Measurements from ENCODE around the gene CXCR2.
A peak's percentile ranks its signal among the peaks of the same experiment; 100 is the strongest.

The CXCR2 gene

DNA sequence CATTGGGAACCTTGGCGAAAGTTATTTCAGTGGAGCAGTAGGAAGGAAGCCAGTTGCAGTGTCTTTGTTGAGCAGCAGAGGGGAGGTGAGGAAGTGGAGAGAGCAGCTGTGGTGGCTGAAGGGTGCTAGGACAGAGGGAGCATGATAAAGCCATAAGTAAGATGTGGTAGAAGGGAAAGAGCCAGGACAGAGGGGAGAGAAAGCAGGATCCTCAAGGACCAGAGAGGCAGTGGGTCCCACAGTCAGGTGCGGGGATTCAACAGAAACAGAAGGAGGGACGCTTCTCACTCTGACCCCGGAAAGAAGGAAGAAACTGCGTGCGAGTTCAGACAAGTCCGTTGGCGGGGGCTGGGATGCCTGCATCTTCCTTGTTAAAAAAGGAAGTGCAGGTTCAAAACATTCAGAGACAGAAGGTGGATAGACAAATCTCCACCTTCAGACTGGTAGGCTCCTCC, at the start of gene CXCR2:
Gene CXCR2, plus strand, starts transcription at position 403 of the 455 bp plus-strand sequence. CDS start 8,774 bp downstream, outside the sequence.
- Histone ChIP-seq H3K36me3 (ENCODE audit: control insufficient read depth, insufficient read depth, low read length, severe bottlenecking) (no peaks in the 10 kb centered on the region), H3K27me3 (replicated peaks; ENCODE audit: control insufficient read depth, insufficient read depth, low read length) (peaks cover 49% of the 10 kb centered on the region), H3K4me3 (ENCODE audit: low read length) (no peak within 1 kb of the TSS), H3K4me1 (ENCODE audit: control insufficient read depth, insufficient read depth, low read length) (peaks cover 20% of the 10 kb centered on the region), H3K9me3 (ENCODE audit: control insufficient read depth, low read length) (peaks cover 21% of the 10 kb centered on the region), H3K9ac (ENCODE audit: low read length) (no peak within 1 kb of the TSS)
- DNase-seq (ENCODE audit: low read depth), result no peak

DNA sequence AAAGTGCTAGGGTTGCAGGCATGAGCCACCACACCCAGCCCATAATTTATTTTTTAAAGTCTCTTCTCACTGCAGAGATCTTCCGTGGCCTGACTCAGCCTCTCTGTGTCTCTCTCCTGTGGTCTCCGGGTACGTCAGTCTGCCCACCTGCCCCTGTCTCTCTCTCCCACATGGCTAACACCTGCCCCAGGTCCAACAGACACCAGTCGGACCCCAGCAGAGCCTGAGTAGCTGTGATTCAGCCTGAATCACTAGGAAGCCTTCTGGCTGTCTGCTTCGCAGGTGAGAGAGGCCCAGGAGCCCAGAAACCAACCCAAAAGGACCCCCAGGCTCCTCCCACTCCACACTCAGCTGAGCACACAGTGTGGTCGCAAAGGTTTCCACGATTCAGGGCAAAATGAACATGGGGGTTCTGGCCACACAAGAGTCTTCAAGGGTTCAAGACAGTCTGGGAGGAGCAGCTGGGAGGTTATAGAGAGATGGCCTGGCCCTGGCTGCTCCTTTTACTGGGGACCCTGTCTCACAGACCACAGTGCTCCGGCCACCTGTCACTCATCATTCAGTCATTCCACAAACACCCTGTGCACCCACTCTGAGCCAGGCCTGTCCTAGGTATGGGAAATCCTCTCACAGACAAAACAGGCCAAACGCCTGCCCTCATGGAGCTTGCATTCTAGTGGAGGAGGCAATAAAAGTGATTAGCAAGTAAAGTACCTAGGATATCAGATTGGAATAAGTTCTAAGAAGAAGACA, 48.2 kb upstream of the CXCR2 start:
- H3K27me3 ChIP-seq (replicated peaks; ENCODE audit: control insufficient read depth, insufficient read depth, low read length), result peaks cover 58% of the 10 kb centered on the region
- no peaks in the 10 kb centered on the region for H3K36me3 ChIP-seq (ENCODE audit: control insufficient read depth, insufficient read depth, low read length, severe bottlenecking)
- no peaks in the 10 kb centered on the region for H3K9me3 ChIP-seq (ENCODE audit: control insufficient read depth, low read length)

DNA sequence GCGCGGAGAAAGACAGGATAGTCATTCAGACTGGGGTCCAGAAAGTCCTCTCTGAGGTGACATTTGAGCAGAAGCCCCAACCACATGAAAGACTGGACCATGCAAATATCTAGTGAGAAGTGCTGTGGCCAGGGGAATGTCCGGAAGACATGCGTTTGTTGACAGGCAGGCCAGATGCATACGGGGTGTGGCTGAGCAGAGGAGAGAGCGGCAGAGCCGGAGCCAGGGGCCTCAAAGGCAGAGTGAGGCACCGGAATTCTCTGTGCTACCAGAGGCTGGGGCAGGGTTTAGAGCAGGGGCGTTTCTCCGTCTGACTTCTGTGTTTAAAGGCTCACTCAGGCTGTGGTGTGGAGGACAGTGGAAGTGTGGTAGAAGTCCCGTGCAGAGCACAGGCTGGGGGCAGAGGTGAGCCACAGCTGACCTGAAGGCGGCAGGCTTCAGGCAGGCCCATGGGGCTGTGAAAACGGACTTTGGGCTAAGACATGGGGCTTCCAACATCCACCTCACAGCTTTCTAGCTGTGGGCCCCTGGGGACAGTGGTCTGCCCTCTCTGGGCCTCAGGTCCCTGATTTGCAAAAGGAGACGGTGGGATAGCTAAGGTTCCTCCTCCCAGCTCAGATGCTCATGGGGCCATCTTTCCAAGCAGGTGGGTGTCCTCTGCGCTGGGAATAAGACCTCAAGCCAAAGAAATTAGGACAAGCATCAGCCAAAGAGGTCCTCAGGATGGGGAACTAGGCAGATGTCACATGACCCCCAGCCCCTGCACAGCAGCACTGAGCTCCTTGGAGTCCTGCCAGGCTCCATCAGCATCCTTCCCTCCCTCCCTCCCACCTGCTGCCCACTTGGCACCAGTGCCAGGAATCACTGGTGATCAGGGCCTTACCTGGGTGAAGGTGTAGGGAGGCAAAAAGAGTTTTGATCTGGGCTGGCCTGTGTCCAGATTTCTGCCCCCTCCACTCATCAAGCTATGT, 45.6 kb upstream of the CXCR2 start:
- peaks cover 48% of the 10 kb centered on the region for H3K27me3 ChIP-seq (replicated peaks; ENCODE audit: control insufficient read depth, insufficient read depth, low read length)
- H3K4me1 ChIP-seq (ENCODE audit: control insufficient read depth, insufficient read depth, low read length), result peaks cover 8% of the 10 kb centered on the region
- DNase-seq (ENCODE audit: low read depth), result no peak
- H3K4me3 ChIP-seq (ENCODE audit: low read length), result no peak overlapping the region
- peaks cover 1% of the 10 kb centered on the region for H3K9me3 ChIP-seq (ENCODE audit: control insufficient read depth, low read length)
- no peak overlapping the region for H3K9ac ChIP-seq (ENCODE audit: low read length)
- no peaks in the 10 kb centered on the region for H3K36me3 ChIP-seq (ENCODE audit: control insufficient read depth, insufficient read depth, low read length, severe bottlenecking)

More for the DNA sequence above, 48.2 kb upstream of the CXCR2 start:
- Histone ChIP-seq H3K4me1 (ENCODE audit: control insufficient read depth, insufficient read depth, low read length) (peaks cover 8% of the 10 kb centered on the region), H3K9ac (ENCODE audit: low read length) (no peak overlapping the region), H3K4me3 (ENCODE audit: low read length) (no peak overlapping the region)
- DNase-seq (ENCODE audit: low read depth), result no peak

DNA sequence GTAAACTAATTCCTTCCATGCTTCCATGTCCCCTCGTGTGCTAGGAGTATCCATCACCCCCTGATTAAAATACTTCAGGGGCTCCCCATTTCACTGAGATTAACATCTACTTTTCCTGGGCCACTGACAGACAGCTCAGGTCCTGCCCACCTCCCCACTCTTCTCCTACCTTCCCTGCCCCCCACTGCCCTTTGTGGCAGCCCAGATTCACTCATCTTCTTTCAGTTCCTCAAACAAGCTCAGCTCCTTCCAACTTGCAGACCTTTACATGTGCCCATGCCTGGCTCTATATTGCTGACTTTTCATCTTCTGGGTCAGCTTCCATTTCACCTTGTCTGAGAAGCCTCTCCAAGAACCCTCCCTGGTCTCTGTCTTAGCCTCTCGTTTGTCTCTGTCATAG, 44.8 kb upstream of the CXCR2 start:
- no peak for DNase-seq (ENCODE audit: low read depth)
- H3K4me1 ChIP-seq (ENCODE audit: control insufficient read depth, insufficient read depth, low read length), result peaks cover 8% of the 10 kb centered on the region
- no peaks in the 10 kb centered on the region for H3K36me3 ChIP-seq (ENCODE audit: control insufficient read depth, insufficient read depth, low read length, severe bottlenecking)
- no peak overlapping the region for H3K9ac ChIP-seq (ENCODE audit: low read length)
- peaks cover 10% of the 10 kb centered on the region for H3K9me3 ChIP-seq (ENCODE audit: control insufficient read depth, low read length)
- no peak overlapping the region for H3K4me3 ChIP-seq (ENCODE audit: low read length)
- H3K27me3 ChIP-seq (replicated peaks; ENCODE audit: control insufficient read depth, insufficient read depth, low read length), result peaks cover 48% of the 10 kb centered on the region

DNA sequence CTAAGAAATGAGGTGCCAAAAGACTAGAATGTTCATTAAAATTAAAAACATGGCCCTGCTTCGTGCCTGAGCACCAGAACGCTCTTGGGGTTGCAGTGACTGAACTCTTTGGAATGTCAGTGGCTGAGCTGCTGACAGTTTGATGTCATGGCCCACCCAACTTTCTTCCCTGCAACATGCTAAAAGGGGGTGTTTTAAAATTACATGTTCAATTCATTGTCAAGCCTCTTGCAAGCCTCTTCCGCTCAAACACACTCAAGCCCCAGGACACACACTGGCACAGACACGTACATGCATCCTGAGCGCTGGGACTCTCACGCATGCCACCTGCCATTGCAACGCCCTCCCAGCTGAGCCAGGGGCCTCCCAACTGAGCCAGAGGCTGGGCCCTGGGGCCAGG, 44.1 kb upstream of the CXCR2 start:
- H3K27me3 ChIP-seq (replicated peaks; ENCODE audit: control insufficient read depth, insufficient read depth, low read length), result peaks cover 43% of the 10 kb centered on the region
- no peak overlapping the region for H3K4me3 ChIP-seq (ENCODE audit: low read length)
- H3K4me1 ChIP-seq (ENCODE audit: control insufficient read depth, insufficient read depth, low read length), result peaks cover 8% of the 10 kb centered on the region
- DNase-seq (ENCODE audit: low read depth), result peak; percentile 53
- H3K9me3 ChIP-seq (ENCODE audit: control insufficient read depth, low read length), result peaks cover 16% of the 10 kb centered on the region
- no peaks in the 10 kb centered on the region for H3K36me3 ChIP-seq (ENCODE audit: control insufficient read depth, insufficient read depth, low read length, severe bottlenecking)
- H3K9ac ChIP-seq (ENCODE audit: low read length), result no peak overlapping the region

DNA sequence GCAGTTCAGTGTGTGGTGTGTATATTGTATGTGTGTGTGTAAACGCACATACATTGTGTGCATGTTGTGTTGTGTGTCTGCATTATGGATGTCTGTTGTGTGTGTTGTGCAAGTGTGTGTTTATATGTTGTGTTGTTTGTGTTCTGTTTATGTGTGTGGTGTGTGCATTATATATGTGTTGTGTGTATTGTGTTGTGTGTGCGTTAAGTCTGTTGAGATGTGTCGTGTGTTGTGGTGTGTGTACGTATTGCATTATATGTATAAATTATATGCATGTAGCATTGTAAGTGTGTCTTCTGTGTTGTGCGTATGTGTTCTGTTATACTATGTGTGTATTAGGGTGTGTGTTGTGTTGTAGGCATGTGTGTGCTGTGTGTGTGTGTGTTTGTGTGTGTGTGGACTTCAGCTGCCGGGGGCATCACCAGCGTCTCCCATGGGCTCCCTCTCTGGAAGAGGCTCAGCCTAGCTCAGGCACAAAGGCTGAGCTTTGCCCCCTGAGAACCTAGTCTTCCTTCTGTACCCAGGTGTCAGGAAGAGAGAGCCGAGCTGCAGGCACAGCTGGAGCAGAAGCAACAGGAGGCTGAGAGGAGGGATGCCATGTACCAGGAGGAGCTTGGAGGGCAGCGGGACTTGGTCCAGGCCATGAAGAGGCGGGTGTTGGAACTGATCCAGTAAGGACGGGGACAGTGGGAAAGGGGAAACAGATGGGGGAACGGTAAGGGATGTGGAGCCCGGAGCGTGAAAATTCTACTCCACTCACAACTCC, 43.1 kb upstream of the CXCR2 start:
- DNase-seq (ENCODE audit: low read depth), result no peak
- Histone ChIP-seq H3K27me3 (replicated peaks; ENCODE audit: control insufficient read depth, insufficient read depth, low read length) (peaks cover 34% of the 10 kb centered on the region), H3K4me1 (ENCODE audit: control insufficient read depth, insufficient read depth, low read length) (peaks cover 8% of the 10 kb centered on the region), H3K4me3 (ENCODE audit: low read length) (no peak overlapping the region), H3K36me3 (ENCODE audit: control insufficient read depth, insufficient read depth, low read length, severe bottlenecking) (no peaks in the 10 kb centered on the region), H3K9ac (ENCODE audit: low read length) (no peak overlapping the region), H3K9me3 (ENCODE audit: control insufficient read depth, low read length) (peaks cover 24% of the 10 kb centered on the region)

DNA sequence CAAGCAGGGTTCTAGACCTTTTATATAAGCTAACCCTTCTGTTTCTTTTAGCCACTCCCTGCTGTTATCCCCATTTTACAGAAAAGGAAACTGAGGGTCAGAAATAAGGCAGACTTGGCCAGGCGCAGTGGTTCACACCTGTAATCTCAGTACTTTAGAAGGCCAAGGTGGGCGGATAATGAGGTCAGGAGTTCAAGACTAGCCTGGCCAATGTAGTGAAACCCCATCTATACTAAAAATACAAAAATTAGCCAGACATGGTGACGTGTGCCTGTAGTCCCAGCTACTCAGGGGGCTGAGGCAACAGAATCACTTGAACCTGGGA, 42.5 kb upstream of the CXCR2 start:
- no peak overlapping the region for H3K4me3 ChIP-seq (ENCODE audit: low read length)
- H3K9me3 ChIP-seq (ENCODE audit: control insufficient read depth, low read length), result peaks cover 30% of the 10 kb centered on the region
- peaks cover 8% of the 10 kb centered on the region for H3K4me1 ChIP-seq (ENCODE audit: control insufficient read depth, insufficient read depth, low read length)
- peaks cover 34% of the 10 kb centered on the region for H3K27me3 ChIP-seq (replicated peaks; ENCODE audit: control insufficient read depth, insufficient read depth, low read length)
- no peak for DNase-seq (ENCODE audit: low read depth)
- no peaks in the 10 kb centered on the region for H3K36me3 ChIP-seq (ENCODE audit: control insufficient read depth, insufficient read depth, low read length, severe bottlenecking)
- no peak overlapping the region for H3K9ac ChIP-seq (ENCODE audit: low read length)

DNA sequence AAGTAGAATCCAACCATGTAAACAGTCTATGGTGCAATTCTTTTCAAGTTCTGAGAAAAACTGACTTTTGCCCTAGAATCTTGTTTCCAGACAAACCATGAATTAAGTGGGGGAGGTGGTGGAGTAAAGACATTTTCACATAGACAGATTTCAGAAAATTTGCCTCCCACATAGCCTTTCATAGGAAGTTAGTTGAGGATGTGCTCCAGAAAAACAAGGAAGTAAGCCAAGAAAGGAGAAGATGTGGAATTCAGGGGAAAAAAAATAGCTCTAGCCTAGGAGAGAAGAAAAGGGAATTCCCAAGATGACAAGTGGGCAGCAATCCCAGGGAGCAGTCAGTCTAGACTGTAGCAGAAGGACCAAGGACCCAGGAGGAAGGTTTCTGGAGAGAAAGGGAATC, 39.4 kb upstream of the CXCR2 start:
- H3K4me1 ChIP-seq (ENCODE audit: control insufficient read depth, insufficient read depth, low read length), result peaks cover 4% of the 10 kb centered on the region
- H3K9ac ChIP-seq (ENCODE audit: low read length), result no peak overlapping the region
- peaks cover 51% of the 10 kb centered on the region for H3K27me3 ChIP-seq (replicated peaks; ENCODE audit: control insufficient read depth, insufficient read depth, low read length)
- H3K4me3 ChIP-seq (ENCODE audit: low read length), result no peak overlapping the region
- no peaks in the 10 kb centered on the region for H3K36me3 ChIP-seq (ENCODE audit: control insufficient read depth, insufficient read depth, low read length, severe bottlenecking)
- no peak for DNase-seq (ENCODE audit: low read depth)
- peaks cover 33% of the 10 kb centered on the region for H3K9me3 ChIP-seq (ENCODE audit: control insufficient read depth, low read length)

DNA sequence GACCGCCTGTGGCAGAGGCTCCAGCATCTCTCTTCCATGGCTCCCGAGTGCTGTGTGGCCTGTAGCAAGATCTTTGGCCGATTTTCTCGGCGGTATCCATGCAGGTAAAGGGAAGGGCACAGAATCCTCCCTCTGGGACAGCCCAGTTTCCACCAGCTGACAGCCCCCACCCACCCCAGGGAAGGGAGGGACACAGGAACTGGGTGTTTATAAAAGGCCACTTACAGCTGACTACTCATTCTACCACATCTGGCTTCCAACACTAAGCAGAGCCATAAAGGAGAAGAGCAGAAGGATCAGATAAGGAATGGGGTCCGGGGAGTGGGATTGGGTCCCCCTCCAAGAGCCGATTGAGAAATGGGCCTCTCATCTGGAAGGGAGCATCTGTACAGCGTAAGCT, 36.6 kb upstream of the CXCR2 start:
- Histone ChIP-seq H3K4me1 (ENCODE audit: control insufficient read depth, insufficient read depth, low read length) (no peaks in the 10 kb centered on the region), H3K9ac (ENCODE audit: low read length) (no peak overlapping the region), H3K27me3 (replicated peaks; ENCODE audit: control insufficient read depth, insufficient read depth, low read length) (peaks cover 67% of the 10 kb centered on the region), H3K4me3 (ENCODE audit: low read length) (no peak overlapping the region), H3K9me3 (ENCODE audit: control insufficient read depth, low read length) (peaks cover 33% of the 10 kb centered on the region), H3K36me3 (ENCODE audit: control insufficient read depth, insufficient read depth, low read length, severe bottlenecking) (no peaks in the 10 kb centered on the region)
- no peak for DNase-seq (ENCODE audit: low read depth)

DNA sequence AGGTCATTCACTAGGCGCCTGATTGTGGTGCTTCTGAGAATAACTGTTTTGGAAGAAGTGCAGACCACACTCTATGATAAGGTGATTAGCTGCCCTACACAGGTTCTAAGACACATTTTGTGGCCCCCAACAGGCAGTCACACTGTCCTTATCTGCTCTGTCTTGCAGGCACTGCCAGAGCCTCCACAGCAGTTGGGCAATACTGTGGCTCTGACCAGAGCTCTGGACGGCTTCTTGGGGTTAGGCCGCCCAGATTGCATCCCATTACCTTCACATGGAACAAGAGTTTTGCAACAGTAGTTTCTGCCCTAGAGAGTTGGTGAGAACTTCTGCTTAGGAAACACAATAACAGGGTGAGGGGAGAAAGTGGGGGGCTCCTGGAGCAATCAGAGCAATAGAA, 34.1 kb upstream of the CXCR2 start:
- peaks cover 16% of the 10 kb centered on the region for H3K9me3 ChIP-seq (ENCODE audit: control insufficient read depth, low read length)
- DNase-seq (ENCODE audit: low read depth), result no peak
- no peak overlapping the region for H3K9ac ChIP-seq (ENCODE audit: low read length)
- H3K27me3 ChIP-seq (replicated peaks; ENCODE audit: control insufficient read depth, insufficient read depth, low read length), result peaks cover 60% of the 10 kb centered on the region
- H3K4me3 ChIP-seq (ENCODE audit: low read length), result no peak overlapping the region
- no peaks in the 10 kb centered on the region for H3K36me3 ChIP-seq (ENCODE audit: control insufficient read depth, insufficient read depth, low read length, severe bottlenecking)
- H3K4me1 ChIP-seq (ENCODE audit: control insufficient read depth, insufficient read depth, low read length), result no peaks in the 10 kb centered on the region

DNA sequence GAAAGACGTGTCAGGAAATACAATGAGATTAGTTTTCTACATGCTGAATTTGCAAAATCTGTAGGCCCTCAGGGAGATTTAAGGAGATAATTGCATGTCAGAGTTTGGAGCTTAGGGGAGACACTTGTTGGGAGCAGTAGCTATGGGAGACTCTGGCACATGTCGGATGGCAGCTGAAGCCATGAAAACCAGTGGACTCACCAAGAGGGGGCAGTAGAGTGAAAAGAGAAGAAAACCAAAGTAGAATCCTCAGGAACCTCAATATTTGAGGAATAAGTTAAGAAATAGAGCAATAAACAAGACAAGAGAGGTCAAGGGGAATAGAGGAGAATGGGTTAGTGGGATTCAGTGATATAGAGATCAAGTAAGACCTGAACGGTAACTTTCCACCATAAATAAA, 31.9 kb upstream of the CXCR2 start:
- Histone ChIP-seq H3K9ac (ENCODE audit: low read length) (no peak overlapping the region), H3K4me3 (ENCODE audit: low read length) (no peak overlapping the region), H3K36me3 (ENCODE audit: control insufficient read depth, insufficient read depth, low read length, severe bottlenecking) (no peaks in the 10 kb centered on the region), H3K9me3 (ENCODE audit: control insufficient read depth, low read length) (peaks cover 11% of the 10 kb centered on the region), H3K4me1 (ENCODE audit: control insufficient read depth, insufficient read depth, low read length) (no peaks in the 10 kb centered on the region), H3K27me3 (replicated peaks; ENCODE audit: control insufficient read depth, insufficient read depth, low read length) (peaks cover 52% of the 10 kb centered on the region)
- DNase-seq (ENCODE audit: low read depth), result no peak

Data from adipocyte (in vitro differentiated cells).